GM18499 (cell line): ENCODE data around the gene DAW1.
A peak's percentile ranks its signal among the peaks of the same experiment; 100 is the strongest.
"Not testable (repeated sequence)": the region's sequence is repeated elsewhere in the genome, so short reads cannot be mapped to it uniquely, and the experiment has no call there.

Source experiments
- ATAC-seq: cut with Tn5 transposase; IDR thresholded peaks from one replicate; pipeline ENCODE4 v1.9.1; 2021; ENCODE audit warnings: moderate number of reproducible peaks; ENCODE audit not compliant: insufficient read depth, unreplicated experiment

Gene DAW1

GRCh38 chr2:227903381-227903780 is 31.9 kb downstream of the DAW1 start:
- no peak for ATAC-seq

- no peak for ATAC-seq
Measured at GRCh38 chr2:227906991-227907390, 35.6 kb downstream of the DAW1 start.

GRCh38 chr2:227908266-227909054 is 37.0 kb downstream of the DAW1 start:
- no peak for ATAC-seq

- no peak for ATAC-seq
Measured at GRCh38 chr2:227914362-227914761, 42.9 kb downstream of the DAW1 start.

GRCh38 chr2:227921648-227922047 is 50.2 kb downstream of the DAW1 start:
- ATAC-seq = no peak

- no peak for ATAC-seq
Measured at GRCh38 chr2:227932001-227932400, 60.6 kb downstream of the DAW1 start.

GRCh38 chr2:227932403-227932802 is 61.0 kb downstream of the DAW1 start:
- no peak for ATAC-seq

GRCh38 chr2:227933884-227934283 is 62.5 kb downstream of the DAW1 start:
- ATAC-seq = no peak

GRCh38 chr2:227936249-227936648 is 64.8 kb downstream of the DAW1 start:
- not testable (repeated sequence) for ATAC-seq

- no peak for ATAC-seq
Measured at GRCh38 chr2:227939271-227940027, 68.0 kb downstream of the DAW1 start.

GRCh38 chr2:227942021-227942420 is 70.6 kb downstream of the DAW1 start:
- peak; percentile 80 for ATAC-seq

GRCh38 chr2:227942965-227943364 is 71.5 kb downstream of the DAW1 start:
- no peak for ATAC-seq

GRCh38 chr2:227960317-227960716 is 88.9 kb downstream of the DAW1 start:
- no peak for ATAC-seq

- no peak for ATAC-seq
Measured at GRCh38 chr2:227971619-227972230, 100.3 kb downstream of the DAW1 start.

GRCh38 chr2:227973241-227973640 is 101.8 kb downstream of the DAW1 start:
- ATAC-seq = no peak
